Upper lobe of right lung (tissue), 1 donor: ENCODE data around the gene TBC1D22A. TPM values are rescaled to one million over a fixed set of nuclear protein-coding genes. Genes with fewer than 3 reads are reported as not detected.

Experiments used
- ATAC-seq: fragments of 200-7000 bp; cut with Tn5 transposase; one replicate; pipeline ENCODE4 v1.9.1; 2020; ENCODE audit warnings: mild to moderate bottlenecking, moderate library complexity
- DNase-seq: peaks from one replicate; pipeline ENCODE4 v3.0.0-alpha.2; 2020
- H3K27ac ChIP-seq: fragments of 200-600 bp; one replicate; pipeline ENCODE4 v1.8.0; 2022
- H3K27me3 ChIP-seq: fragments of 200-600 bp; one replicate; pipeline ENCODE4 v1.8.0; 2022; ENCODE audit warnings: mild to moderate bottlenecking
- H3K36me3 ChIP-seq: fragments of 200-600 bp; one replicate; pipeline ENCODE4 v1.8.0; 2022
- H3K4me1 ChIP-seq: fragments of 200-600 bp; one replicate; pipeline ENCODE4 v1.8.0; 2022
- H3K4me3 ChIP-seq: fragments of 200-600 bp; one replicate; pipeline ENCODE4 v1.8.0; 2022; ENCODE audit warnings: mild to moderate bottlenecking
- H3K9me3 ChIP-seq: fragments of 200-600 bp; one replicate; pipeline ENCODE4 v1.8.0; 2022
- intact Hi-C: fragments of 100-400 bp; cut with DNase I; formaldehyde crosslinking; loops from one replicate; pipeline ENCODE4 v1.11.0; 2022
- total RNA-seq: library from RNA; stranded (reverse); fragmentation: NEBNext Ultra II Directional; extraction: Animal tissue kit (Norgen Biotek cat#: 25700); gene quantifications from one replicate; pipeline ENCODE4 v1.2.1, GENCODE V29; 2021
- TF ChIP-seq, protein P1 (sequence below): fragments of 200-600 bp; IDR thresholded peaks from one replicate; pipeline ENCODE4 v1.8.0; 2022; ENCODE audit warnings: antibody characterized with exemption
- donor health status: DM: no; HTN: yes; CAD: no; lungs with severe emphysema.

Gene TBC1D22A
- total RNA-seq, 1 donor from 2014 or later = 31.3 TPM

DNA sequence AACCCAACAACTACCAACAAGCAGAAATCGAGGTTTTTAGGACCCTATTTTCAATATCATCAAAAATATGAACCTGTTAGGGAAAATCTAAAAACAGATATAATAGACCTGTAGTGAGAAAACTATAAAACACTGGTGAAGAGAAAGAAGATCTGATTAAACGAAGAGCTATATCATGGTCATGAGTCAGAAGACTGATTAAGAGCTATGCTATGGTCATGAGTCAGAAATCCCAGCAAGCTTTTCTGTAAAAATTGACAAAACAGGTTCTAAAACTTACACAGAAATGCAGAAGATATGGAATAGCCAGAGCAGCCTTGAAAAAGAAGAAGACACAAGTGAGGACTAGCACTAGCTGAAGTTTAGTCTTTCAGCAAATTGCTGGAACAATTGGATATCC, 345.0 kb downstream of the TBC1D22A start:
- Histone ChIP-seq H3K4me1 (no peaks in the 10 kb centered on the region), H3K9me3 (no peaks in the 10 kb centered on the region), H3K36me3 (peaks cover 5% of the 10 kb centered on the region), H3K27ac (no peak overlapping the region), H3K4me3 (no peak overlapping the region), H3K27me3 (no peaks in the 10 kb centered on the region)
- no peak for DNase-seq
- no peak for ATAC-seq
- intact Hi-C loops = no loop called here
- TF ChIP-seq, protein P1, sequence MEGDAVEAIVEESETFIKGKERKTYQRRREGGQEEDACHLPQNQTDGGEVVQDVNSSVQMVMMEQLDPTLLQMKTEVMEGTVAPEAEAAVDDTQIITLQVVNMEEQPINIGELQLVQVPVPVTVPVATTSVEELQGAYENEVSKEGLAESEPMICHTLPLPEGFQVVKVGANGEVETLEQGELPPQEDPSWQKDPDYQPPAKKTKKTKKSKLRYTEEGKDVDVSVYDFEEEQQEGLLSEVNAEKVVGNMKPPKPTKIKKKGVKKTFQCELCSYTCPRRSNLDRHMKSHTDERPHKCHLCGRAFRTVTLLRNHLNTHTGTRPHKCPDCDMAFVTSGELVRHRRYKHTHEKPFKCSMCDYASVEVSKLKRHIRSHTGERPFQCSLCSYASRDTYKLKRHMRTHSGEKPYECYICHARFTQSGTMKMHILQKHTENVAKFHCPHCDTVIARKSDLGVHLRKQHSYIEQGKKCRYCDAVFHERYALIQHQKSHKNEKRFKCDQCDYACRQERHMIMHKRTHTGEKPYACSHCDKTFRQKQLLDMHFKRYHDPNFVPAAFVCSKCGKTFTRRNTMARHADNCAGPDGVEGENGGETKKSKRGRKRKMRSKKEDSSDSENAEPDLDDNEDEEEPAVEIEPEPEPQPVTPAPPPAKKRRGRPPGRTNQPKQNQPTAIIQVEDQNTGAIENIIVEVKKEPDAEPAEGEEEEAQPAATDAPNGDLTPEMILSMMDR = no peak

DNA sequence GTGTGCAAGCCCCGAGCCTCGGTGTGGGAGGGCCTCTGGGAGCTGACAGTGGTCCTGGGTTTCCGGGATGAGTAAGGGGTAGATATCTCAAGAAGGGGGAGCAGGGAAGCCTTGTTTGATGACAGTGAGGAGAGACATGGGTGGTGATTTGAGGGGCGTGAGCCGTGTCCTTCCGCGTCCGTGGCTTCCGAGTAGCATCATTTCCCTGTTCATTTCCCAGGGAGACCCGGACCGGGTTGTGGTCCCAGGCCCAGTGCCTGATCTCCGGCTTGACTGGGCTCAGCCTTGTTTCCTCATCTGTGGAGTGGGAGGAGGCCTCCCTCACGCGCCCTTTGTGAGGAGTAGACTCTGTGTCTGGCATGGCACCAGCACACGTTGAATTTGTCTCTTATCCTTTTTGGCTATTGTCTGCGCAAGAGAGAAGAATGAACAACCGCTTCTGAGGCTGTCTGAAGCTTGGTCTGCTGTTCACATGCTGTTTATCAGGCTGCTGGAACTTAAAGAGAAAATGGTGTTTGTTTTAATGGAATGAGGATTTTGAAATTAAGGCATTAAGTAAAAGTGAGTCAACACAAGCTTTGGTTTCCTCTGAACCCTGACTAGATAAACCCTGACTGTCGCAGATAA, 348.5 kb downstream of the TBC1D22A start:
- H3K4me3 ChIP-seq = no peak overlapping the region
- intact Hi-C loops = no loop called here
- H3K27ac ChIP-seq = no peak overlapping the region
- DNase-seq (peak; percentile 35), ATAC-seq (no peak)
- H3K27me3 ChIP-seq = no peaks in the 10 kb centered on the region
- no peaks in the 10 kb centered on the region for H3K4me1 ChIP-seq
- H3K36me3 ChIP-seq = peaks cover 8% of the 10 kb centered on the region
- TF ChIP-seq, protein P1 = no peak
- H3K9me3 ChIP-seq = no peaks in the 10 kb centered on the region

DNA sequence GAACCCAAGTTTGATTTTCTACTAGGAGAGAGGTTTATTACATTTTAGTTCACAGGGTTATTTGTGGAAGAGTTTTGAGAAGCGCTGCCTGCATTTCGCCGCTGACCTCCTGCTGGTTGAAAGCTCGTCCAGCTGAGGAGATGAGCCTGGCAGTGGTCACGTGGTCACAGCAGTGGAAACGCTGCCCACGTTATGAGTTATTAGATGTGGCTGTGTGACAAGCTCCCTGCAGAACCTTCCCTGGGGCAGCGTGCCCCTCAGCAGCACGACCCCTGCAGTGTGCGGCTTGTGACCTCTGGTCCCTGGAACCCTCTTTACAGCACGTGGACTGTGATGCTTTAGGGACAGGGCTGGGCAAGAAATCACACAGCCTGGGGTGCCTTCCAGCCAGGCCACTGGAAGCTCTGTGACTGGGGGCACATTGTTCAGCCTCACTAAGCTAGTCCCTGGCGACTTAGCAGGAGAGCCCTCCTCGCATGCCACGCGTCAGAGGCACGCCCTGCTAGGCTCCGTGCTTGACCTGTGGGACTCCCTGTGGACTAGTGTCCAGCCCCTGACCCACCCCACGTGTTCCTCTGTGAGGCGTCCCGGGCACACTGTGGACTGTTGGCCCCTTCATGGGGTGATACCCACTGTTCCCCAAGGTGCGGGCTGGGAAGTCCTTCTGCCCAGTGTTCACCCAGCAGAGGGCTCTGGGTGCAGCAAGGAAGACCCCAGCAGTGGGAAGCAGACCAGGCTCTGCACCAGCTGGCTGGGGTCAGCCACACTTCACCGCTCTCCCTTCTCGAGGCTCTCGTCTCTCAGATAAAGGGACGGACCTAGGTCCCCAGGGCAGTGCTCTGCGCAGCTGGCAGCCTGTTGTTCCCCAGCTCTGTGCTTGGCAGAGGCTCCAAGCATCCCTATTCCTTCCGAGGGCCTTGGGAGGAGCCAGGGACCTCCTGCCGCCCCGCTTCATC, 349.5 kb downstream of the TBC1D22A start:
- intact Hi-C loops = no loop called here
- H3K9me3 ChIP-seq = no peaks in the 10 kb centered on the region
- no peaks in the 10 kb centered on the region for H3K27me3 ChIP-seq
- TF ChIP-seq, protein P1 = no peak
- peak; percentile 3 for ATAC-seq
- H3K36me3 ChIP-seq = peaks cover 8% of the 10 kb centered on the region
- H3K4me1 ChIP-seq = no peaks in the 10 kb centered on the region
- no peak overlapping the region for H3K4me3 ChIP-seq
- no peak for DNase-seq
- H3K27ac ChIP-seq = no peak overlapping the region

DNA sequence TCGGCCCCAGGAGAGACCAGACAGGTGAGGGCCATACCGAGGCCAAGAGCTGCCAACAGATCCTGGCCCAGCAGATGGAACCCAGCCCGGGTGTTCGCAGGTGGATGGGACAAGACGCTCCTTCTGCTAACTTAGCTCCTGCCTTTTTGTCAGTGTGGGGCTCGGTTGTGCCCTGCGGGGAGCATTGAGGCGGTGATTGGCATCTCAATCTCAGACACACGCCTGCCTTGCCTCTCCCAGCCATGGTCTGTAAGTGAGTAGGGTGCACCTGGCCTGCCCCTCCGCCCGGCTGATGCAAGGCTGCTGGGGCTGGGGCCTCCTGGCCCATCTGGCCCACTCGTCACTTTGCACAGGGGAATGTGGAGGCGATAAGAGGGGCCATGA, 350.1 kb downstream of the TBC1D22A start:
- no peaks in the 10 kb centered on the region for H3K27me3 ChIP-seq
- TF ChIP-seq, protein P1 = no peak
- H3K4me3 ChIP-seq = no peak overlapping the region
- no peak for DNase-seq
- ATAC-seq = no peak
- H3K9me3 ChIP-seq = no peaks in the 10 kb centered on the region
- H3K36me3 ChIP-seq = peaks cover 8% of the 10 kb centered on the region
- intact Hi-C loops = no loop called here
- no peaks in the 10 kb centered on the region for H3K4me1 ChIP-seq
- no peak overlapping the region for H3K27ac ChIP-seq

- no peak overlapping the region for H3K27ac ChIP-seq
- intact Hi-C loops = no loop called here
- TF ChIP-seq, protein P1 = no peak
- H3K36me3 ChIP-seq = peaks cover 8% of the 10 kb centered on the region
- H3K27me3 ChIP-seq = no peaks in the 10 kb centered on the region
- H3K4me1 ChIP-seq = no peaks in the 10 kb centered on the region
- DNase-seq = no peak
- no peak for ATAC-seq
- H3K4me3 ChIP-seq = no peak overlapping the region
- no peaks in the 10 kb centered on the region for H3K9me3 ChIP-seq
These were observed 350.8 kb downstream of the TBC1D22A start for GRCh38 chr22:47112994-47113852.
